GM21390 (cell line): ENCODE data around the gene AGRP.

Experiments used
- ATAC-seq: cut with Tn5 transposase; IDR thresholded peaks from one replicate; pipeline ENCODE4 v1.9.1; 2021; ENCODE audit not compliant: unreplicated experiment

The AGRP gene

DNA sequence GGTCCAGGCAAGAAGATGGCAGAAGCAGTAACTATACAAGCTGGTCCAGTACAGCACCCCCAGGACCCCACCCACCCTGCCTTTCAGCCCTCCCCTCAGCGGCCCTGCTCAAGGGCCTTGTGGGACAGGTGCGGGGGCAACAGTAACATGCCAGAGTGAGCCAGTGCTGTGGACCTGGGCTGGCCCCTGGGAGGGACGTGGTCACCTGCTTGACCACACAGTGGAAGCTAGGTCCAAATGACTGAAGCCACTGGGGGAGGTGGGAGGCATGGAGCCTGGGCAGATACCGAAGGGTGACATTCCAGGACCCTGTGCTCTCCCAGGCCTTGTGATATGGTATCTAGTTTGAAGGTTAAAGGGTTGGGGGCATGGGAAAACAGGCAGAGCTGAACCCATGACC is 19.7 kb downstream of the AGRP start:
- no peak for ATAC-seq

DNA sequence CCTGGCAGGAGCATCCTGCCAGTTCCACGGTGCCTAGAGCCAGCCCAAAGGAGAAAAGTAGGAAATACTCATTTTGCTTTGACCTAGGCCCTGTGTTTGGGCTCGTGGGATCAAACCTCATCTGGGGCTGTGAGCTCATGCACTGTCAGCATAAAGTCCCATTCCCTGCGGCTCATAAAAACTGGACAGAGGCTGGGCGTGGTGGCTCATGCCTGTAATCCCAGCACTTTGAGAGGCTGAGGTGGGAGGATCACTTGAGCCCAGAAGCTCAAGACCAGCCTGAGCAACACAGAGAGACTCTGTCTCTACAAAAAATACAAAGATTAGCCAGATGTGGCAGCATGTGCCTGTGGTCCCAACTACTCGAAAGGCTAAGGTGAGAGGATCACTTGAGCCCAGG is 20.3 kb downstream of the AGRP start:
- ATAC-seq = no peak

DNA sequence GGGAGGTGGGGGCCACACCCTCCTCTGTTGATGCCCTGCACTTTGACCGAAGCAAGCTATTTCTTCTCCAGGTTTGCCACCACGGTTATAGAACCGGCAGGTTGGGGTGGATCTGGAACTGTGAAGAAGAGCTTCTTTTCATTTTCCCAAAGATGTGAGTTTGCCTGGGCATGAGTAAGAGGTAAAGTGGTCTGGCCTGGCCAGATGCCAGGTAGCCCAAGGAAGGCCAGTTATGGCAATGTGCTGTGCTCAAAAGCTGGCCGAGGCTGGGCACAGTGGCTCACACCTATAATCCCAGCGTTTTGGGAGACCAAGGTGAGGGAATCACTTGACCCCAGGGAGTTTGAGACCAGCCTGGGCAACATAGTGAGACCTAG is 21.1 kb downstream of the AGRP start:
- no peak for ATAC-seq

DNA sequence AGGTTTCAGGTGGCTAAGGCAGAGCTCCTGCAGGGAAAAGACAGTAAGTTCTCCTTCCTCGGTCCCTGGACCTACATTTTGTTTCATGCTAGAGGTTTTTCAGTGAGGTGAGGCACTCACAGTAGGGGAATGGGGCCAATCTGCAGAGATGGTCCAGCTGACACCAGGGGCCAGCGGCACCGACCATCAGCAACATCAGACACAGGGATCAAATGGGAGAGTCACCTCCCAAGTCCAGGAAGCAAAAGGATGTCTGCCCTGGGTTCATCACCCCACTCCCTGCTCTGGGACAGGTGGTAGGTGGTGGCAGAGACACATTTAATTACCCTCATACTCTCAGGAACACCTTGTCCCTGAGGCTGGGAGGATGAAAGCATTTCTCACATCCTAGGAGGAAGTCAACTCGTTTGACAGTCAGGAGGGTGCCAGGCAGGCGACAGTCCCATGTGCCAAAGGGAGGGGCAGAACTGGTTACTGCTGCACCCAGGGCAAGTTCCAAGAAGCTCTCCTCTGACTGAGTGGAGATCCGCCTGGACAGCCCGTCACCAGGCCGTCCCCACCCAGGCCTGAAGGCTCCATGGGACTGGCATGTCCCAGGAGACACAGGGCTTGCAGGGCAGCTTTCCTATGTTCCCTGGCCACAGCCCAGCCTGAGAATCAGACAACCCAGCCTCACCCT is 21.6 kb downstream of the AGRP start:
- no peak for ATAC-seq

DNA sequence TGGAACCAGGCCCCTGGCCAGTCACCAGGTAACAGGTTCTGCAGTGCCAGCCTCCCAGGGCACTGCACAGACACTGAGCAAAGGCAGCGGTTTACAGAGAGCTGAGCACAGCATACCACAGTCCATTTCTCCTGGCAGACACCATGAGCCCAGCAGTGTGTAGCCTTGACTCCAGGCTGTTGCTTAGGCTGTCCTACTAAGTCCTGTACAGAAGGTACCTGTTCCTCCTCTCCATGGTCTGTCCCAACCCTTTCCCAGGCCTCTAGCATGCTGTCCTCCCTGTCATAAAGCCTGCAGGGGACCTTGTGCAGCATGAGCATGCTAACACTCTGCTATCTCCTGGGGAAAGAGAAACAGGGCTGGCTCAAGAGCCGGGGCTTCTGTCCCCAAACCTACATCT is 22.4 kb downstream of the AGRP start:
- no peak for ATAC-seq

DNA sequence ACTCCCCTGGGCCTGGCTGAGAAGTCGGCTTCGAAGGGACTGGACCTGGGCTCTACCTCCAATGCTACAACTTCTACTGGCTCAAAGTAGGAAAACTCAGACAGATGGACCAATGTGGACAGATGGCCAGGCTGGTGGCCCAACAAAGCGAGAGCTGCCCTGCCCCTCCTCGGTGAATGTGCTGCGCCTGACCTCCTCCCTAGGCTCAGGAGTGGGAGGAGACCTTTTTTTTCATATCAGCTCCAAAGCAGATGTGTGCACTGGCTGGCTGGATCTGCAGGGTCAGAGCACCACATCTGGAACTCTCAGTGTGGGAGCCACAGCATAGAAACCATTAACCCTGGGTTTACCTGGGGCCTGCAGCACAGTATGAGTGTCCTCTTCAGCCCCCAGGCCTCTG is 23.2 kb downstream of the AGRP start:
- no peak for ATAC-seq

DNA sequence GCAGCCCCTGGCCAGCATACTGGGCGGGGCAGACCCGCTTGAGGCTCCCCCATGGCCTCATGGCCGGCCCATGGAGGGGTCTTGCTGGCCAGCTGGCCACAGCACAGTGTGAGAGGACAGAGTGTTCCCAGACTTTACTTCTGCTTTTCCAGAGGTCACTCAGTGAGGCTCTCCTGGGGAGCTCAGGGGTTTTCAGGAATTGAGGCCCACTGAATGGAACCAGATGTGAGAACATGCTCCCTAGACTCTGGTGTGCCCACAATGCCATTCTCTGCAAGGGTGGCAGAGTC is 23.5 kb downstream of the AGRP start:
- ATAC-seq = no peak

DNA sequence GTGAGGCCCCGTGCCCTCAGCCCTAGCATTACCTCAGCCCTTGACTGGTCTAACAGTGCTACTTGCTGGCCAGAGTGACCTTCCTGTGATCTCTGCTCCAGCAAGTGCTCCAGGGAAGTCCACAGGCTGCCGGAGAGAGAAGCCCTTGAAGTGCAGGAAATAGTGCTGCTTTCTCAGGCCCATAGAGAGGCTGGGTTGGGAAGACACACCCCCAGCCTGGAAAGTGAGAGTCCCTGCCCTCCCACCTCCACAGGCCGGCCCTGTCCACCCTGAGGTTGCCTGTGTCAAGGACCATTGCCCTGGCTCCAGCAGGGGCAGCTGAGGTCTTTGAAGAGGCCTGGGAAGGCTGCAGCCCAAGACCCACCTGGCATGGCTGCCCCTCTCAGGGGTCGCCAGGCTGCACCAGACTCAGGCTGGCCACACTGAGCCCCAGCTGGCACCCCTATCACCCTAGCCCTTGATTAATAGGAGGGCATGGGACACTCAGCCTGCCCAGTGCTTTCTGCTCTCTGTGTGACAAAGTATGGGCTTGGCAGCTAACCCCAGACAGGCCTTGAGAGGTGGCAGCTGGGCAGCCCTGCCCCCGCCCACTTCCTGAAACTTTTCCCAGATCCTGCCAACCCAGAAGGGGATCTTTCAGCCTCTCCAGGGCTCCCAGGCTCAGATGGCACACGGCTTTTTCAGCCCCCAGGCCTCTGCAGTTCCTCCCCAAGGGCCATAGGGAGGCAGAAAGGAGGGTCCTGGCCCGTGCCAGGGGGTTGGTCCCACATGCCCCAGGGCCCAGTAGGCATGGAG is 24.1 kb downstream of the AGRP start:
- ATAC-seq = no peak

DNA sequence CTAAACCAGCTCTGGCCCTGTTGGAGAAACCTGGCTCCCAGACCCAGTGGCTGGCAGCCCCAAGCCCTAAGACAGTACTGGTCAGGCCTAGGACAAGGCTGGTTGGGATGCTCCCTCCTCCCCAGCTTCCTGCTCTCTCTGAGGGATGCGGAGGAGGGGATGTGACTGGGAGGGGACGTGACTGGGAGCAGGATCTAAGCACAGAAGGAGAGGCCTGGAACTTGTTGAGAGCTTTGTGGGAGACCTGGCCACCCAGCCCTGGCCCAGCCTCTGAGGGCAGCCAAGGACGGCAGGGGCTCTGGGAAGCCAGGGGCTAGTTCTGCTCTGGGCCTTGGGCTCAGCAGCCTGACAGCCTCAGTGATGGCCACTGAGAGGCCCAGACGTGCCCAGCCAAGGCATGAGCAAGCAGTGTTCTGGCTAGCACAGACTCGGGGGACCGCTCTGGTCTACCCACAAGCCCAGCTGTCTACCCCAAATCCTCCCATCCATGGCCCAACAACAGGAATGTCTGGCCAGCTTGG is 25.2 kb downstream of the AGRP start:
- ATAC-seq = no peak

DNA sequence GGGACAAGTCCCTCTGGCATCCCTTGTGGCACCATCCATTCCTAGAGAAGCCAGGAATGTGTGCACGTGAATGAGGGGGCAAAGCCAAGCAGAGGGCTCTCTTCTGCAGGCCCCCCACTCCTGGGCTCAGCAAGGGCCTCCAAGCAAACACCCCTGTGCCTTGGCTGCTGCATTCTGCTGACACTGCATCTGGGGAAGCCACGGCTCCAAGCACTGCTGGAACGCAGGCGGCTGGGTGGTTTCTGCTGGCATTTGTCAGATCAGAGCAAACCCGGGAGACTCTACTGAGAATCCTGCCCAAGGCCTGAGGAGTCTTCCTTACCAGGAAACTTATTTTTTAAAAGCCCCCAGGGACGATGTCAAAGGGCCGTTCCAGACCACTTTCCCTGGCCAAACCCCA is 25.7 kb downstream of the AGRP start:
- no peak for ATAC-seq

DNA sequence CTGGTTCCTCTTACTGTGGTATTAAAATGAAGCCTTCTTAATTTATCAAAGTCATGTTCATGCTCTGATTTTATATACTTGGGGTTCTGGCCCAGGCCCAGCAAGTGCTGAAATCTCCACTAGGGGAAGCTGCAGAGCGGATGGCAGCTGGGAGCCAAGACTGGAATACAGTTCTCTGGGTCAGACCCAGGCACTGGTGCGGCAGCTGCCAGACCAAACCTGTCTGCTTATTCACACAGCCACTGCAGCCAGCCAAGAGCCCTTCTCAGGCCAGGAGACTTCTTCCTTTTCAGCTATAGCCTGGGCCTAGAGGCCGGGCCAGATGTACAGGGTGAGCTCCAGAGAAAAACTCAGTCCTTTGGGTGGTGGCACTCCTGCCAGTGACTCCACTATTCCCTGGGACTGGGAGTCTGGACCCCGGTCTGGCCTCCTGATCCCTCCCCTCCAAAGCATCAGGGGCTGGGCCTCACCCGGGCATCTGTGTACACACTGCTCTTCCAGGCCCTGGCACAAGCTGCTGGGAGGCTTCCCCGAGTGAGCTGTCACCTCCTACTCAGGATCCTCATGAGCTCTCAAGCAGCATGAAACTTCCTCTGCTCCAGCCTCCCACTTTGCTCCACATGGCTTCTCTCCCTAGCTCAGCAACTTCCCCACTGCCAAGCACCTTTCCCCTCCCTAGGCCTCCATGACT is 26.8 kb downstream of the AGRP start:
- ATAC-seq = no peak

DNA sequence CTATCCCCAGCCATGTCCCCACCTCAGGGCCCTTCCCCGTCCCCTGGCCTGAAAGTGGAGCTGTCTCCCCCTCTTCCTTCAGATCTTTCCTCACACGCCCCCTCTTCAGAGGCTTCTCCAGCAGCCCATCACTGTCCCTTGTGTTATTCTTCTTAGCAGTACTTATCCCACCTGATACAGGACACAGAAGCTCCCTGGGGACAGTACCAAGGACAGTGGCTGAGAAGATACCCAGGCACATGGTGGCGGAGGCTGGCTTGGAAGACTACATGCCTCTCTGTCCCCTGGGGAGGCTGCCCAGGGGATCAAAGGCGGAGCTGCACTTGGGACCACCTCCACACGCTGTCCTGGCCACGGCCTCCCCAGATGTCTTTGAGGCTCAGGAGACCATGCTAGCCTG is 28.5 kb downstream of the AGRP start:
- ATAC-seq = no peak

DNA sequence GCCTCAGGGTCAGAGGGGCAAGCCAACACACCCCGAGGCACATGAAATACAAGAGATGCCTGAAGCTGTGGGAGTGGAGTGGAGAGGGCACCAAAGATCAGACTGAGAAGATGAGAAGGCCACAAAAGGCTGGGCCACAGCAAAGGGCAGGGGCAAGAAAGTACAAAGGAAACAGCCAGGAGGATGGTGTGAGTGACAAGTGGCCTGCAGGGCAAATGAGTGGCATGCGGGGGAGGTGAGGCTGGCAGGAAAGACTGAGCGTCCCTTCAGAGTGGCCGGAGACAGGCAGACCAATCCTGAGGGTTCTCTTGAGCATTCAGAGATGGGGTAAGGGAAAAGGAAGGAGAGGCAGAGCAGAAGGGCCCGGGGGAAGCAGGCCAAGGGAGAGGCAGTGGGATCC is 29.2 kb downstream of the AGRP start:
- ATAC-seq = no peak

DNA sequence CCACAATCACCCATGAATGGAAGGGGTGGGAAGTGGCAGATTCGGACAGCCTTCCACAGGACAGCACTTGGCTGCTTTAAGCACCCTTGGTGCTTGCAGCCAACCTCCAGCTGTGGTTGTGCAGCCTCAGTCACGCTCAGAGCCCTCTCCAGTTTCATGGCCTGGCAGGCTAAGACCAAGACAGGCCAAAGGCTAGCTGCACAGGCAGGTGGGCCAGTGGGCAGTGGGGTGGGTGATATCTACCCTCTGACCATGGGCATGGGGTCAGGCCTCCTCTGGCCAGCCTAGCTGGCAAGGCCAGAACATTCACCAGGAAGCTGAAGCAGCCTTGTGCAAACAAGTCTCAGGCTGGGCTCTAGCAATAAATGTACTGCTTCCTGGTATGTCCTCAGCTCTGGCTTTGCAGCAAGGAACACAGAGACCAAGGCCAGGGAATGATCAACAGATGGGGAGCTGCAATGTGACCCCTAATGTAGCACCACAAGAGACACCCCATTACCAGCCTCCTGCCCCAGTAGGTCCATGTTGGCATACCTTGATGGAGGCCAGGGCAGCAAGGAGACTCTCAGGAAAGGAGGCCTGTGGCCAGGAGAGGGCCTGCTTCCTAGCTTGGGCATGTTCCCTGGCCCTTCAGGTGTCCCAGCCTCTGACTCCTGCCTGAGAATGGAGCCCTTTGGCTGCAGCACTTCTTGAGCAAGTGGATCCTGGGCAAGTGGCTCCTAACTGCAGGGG is 31.5 kb downstream of the AGRP start:
- ATAC-seq = no peak

DNA sequence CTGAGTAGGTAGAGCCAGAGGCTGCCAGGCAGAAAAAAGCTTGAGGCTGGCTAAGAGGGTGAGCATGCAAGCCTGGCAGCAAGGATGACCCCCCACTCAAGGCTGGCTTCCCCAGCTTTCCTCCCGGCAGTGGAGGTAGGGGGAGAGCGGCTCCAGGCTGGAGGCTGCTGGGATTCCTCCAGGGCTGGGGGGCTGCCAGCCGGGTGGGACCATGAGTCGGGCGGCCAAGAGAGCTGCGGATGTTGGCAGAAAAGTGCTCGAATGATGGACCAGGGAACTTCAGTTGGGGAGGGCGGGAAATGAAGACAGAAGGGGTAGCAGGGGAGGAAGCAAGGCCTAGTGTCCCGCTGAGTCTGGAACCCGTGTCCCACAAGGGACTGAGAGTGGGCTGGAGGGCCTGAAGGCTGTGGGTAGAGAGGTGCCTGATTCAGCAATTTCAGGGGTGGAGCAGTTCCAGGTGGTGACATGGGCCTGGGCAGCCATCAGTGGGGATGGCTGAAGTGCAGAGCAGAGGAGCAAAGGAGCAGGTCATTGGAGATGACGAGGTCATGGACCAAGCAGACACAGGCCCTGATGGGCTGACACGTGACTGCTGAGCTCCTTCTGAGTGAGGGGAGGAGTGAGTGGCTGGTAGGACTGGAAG is 32.2 kb downstream of the AGRP start:
- no peak for ATAC-seq

DNA sequence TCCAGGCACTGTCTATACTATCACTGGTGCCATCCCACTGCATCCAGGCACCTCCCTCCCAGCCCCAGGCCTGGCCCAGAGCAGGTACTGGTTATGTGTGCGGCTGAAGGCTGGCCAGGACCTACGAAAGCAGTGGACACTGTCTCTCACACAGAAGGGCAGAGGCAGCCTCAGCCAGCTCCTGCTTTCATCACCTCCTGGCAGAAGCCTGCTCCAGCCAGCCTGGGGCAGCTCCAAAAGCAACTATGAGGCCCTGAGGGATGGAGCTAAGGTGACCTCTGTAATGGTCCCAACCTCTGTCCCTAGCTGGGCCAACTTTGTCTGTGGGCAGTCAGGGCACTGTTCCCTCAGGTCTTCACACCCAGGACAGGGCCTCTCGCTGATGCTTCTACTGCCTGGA is 33.6 kb downstream of the AGRP start:
- ATAC-seq = no peak

DNA sequence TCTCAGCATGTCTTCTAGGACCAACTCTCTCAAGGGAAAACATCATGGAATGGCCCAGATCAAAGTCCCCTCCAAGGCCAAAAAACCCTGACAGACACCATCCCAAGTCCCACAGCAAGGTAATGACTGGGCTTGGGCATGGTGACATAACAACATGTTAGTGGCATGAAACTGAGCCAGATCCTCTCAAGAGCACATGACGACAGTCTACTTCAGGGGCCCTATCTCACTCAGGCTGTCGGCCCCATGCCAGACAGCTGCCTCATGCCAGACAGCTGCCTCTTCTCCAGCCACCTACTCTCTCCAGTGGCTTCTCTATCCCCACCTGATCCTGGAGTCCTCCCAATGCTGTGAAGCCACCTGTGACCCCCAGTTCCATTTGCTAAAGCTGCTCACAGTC is 34.0 kb downstream of the AGRP start:
- ATAC-seq = no peak

DNA sequence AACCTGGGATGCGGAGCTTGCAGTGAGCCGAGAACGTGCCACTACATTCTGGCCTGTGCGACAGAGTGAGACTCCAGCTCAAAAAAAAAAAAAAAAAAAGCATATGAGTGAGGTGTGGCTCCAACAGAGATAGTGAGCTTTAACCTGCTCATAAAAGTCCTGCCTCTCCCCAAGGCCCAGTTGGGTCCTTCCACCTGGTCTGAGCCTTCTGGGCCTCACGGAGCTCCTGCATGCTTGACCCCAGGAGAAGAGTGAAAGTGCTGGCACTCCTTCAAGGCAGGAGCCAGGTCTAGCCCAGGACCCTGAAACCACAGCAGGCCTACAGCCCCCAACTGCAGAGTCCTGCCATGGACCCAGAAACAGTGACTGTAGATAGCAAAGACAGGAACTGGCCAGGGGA is 34.8 kb downstream of the AGRP start:
- no peak for ATAC-seq

DNA sequence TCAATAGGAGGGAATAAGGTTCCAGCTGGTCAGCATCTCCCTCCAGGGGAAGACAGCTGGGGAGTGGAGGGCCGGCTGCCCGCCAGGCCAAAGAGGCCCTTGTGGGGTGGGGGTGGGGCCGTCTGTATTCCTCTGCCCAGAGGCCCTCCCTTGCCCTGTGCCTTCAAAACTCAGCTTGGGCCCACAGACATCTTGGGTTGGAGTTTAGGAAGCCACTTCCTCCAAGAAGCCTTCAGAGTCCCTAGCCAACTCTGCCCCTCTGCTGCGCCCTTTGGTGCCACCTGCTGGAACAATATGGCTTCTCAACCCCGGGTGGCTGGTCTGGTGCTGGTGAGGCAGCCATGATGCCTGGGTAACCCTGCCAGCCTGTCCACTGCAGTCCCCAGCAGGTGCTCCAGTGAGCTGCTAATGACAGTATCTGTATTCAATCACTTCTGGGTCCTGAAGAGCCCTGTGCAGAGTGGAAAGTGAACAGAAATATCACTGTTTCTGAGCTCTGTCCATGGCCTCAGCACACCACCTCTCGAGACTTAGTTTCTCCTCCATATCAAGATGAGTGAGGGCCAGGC is 35.8 kb downstream of the AGRP start:
- no peak for ATAC-seq

DNA sequence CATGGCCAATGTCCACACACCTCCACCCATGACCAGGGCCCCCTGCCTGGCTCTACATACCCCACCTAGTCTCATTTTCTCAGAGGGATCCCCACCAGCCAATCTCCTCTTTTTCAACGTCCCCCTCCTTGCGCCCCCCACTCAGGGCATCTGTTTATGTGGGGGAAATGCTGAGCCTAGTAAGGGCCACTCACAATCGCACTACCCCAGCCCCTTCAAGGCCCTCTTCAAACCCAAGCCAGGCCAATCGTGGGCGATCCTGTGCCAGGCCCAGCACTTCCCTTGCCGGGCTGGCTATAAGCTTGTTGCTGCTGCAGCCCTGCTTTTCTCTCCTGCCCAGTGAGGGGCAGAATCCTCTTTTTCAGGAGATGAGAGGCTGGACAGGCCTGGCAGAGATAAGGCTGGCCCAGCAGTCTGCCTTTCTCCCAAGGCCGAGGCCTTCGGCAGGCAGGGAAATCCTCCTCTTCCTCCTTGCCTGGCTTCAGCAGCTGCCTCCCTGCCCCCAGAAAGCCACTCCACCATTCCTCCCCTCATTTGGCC is 36.3 kb downstream of the AGRP start:
- no peak for ATAC-seq
